ENCODE results near the gene OBP2A.

DNA sequence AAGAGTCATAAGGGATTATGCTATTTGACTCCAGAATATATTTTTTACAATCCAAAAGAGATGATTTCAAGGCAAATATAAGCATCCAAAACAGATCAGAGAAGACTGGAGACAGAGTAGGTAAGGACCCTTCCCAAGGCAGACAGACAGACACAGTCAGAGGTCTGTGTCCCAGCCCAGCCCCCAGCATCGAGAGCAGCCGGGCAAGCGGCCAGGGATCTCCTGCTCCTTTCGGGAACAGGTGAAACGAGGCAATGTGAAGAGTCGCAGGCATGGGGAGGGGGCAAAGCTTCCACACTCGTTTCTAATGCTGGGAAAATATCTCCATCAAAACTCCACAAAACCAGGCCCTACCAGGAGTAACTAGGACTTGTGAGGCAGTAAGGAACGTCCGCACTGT, 21.4 kb downstream of the OBP2A start:
- TF ChIP-seq, protein P1, sequence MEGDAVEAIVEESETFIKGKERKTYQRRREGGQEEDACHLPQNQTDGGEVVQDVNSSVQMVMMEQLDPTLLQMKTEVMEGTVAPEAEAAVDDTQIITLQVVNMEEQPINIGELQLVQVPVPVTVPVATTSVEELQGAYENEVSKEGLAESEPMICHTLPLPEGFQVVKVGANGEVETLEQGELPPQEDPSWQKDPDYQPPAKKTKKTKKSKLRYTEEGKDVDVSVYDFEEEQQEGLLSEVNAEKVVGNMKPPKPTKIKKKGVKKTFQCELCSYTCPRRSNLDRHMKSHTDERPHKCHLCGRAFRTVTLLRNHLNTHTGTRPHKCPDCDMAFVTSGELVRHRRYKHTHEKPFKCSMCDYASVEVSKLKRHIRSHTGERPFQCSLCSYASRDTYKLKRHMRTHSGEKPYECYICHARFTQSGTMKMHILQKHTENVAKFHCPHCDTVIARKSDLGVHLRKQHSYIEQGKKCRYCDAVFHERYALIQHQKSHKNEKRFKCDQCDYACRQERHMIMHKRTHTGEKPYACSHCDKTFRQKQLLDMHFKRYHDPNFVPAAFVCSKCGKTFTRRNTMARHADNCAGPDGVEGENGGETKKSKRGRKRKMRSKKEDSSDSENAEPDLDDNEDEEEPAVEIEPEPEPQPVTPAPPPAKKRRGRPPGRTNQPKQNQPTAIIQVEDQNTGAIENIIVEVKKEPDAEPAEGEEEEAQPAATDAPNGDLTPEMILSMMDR (IDR thresholded peaks at IDR 0.05; ENCODE audit: borderline replicate concordance, extremely low read depth, low read length, poor library complexity, severe bottlenecking) = no peak
- no peak for TF ChIP-seq EZH2 (IDR thresholded peaks at IDR 0.05; ENCODE audit: borderline replicate concordance, low read depth, low read length, severe bottlenecking)

All from DND-41 (cell line).